HG02852 (cell line): ENCODE data around the gene PSMD13.

ENCODE experiments used
- ATAC-seq: cut with Tn5 transposase; IDR thresholded peaks from one replicate; pipeline ENCODE4 v1.9.1; 2021; ENCODE audit warnings: mild to moderate bottlenecking, moderate library complexity; ENCODE audit not compliant: unreplicated experiment

Gene PSMD13

DNA sequence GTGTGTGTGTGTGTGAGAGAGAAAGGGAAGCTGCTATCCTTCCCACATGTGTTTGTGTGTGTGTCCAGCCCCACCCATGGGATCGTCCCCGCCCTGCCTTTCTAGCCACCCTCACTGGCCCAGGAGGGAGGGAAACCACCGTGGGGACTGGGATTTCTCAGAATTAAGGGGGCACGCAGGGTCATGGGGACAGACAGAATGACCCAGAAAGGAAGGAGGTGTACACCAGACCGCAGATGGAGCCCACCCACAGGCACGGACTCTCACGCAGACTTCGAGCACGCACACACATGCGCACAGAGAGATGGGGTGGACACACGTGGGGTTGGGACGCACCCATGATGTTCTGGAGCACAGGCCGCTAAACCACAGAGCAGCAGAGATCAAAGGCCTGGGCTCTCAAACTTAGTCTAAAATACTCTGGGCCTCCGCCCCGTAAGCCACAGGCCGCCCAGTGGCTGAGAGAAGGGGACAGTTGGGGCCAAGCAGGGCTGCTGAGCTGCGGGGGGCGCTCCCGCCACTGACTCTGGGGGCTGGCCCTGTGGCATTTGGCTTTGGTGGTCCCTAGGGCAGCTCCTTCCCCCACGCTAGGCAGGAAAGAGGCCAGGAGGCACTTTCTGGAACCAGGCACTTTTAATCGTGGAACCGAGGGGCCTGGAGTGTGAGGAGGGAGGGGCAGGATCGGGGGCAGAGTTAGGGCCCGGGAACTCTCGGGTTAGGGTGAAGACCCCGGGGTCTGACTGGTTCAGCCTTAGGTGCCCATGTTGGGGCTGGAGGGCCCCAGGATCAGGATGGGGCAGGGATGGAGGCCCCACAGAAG is 61.0 kb downstream of the PSMD13 start:
- ATAC-seq, result no peak

DNA sequence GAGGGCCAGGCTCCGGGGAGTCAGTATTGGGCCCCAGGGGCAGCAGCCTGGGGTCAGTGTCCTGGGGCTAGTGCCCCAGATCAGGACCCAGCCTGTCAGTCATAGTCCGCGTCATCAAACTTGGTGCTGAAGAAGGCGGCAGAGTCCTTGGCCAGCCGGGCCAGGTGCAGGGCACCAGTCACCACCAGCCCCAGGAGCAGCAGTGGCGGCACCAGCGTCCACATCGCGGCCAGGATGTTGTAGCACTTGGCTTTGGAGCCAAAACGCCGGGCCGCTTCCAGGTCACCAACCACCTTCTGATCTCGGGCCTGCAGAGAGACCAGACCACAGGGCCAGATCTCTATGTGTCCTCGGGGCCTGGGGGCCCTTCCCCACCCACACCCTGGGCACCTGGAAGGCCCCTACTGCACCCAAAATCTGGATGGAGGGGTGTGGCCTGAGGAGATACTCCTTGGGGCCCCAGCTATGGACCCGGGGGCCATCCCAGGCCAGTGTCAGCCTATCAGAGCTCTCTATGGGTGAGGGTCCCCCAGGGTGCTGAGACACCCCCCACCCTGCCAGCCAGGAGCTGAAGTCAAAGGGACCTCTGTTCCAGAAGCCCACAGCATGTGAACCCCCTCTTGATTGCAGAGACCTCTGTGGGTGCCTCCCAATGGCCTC is 61.8 kb downstream of the PSMD13 start:
- no peak for ATAC-seq

DNA sequence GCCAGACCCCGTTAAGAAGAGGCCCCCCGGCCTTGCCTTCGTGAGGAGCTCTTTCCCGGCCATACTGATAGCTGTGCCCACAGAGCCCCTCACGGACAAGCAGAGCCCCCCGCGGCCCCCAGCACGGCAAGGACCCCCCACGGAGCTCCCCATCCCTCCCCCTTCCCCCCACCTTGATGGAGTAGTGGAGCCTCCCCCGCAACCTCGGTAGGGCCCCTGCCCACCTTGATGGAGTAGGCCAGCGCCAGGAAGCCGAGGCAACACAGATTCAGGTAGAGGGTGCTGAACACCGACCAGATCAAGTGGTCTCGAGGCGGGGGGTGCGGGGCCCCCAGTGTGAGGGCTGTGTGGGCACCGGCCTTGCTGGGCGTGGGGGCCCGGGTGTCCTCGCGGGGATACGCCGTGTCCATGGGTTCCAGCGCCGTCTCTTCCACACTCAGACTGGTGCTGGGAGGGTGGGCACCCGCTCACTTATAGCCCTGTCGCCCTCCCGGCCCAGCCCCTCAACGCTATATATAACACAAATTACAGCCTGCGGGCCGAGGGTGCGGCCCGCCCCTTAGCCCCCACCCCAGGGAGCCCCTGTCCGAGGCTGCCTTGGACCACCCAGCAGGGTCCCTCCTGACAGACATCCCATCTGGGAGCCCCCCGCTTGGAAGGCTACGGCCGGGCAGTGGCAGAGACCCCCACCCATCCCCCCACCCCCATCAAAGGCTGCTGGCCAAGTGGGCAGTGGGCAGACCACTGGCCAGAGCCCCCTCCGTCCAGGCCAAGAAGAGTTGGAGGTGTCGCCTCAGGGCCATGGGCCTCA is 62.5 kb downstream of the PSMD13 start, which contains the start of gene IFITM5:
Gene IFITM5 (minus strand): TSS at position 446 of the 811 bp plus-strand sequence. CDS start 36 bp downstream, at position 410.
- ATAC-seq, result no peak

DNA sequence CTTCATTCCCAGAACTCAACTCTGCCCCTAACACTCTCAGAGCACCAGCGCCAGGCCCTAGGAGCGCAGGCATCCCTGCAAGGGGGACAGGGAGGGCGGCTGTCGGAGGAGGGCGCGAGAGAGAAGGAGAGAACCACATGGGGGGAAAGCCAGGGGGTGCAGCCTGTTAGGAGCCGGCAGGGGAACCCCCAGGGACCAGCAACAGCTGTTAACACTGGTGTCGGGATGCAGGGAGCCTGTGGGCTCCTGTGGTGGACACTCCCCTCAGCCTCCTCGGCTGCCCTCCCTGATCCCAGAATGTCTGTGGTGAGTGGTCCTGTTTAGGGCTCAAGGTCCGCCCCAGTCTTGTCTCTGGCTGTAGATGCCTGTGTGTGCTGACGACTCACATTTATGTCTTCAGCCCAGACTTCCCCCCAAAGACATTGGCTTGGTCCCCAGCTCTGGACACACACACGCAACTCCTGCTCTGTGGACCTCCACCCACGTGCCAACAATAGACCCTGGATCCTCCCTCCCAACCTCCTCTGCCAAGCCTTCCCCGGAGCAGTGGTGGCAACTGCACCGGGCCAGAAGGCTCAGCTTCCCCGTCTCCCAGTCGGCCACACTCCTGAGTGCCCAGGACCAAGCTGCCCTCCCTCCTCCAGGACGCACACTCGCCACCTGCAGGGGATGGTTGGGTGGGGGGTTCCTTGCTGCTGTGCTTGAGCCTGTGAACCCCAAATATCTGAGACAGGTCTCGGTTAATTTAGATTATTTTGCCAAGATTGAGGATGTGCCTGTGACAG is 63.4 kb downstream of the PSMD13 start:
- ATAC-seq, result no peak
